ENCODE measurements around the gene OSBPL5. TPM values are rescaled to one million over a fixed set of nuclear protein-coding genes. Genes with fewer than 3 reads are reported as not detected.

The OSBPL5 gene
- total RNA-seq, 4 donors from 2014 or later = 37.3 to 211 (median 105) TPM

- Histone ChIP-seq H3K9me3 (no peaks in the 10 kb centered on the region), H3K27me3 (peaks cover 15% of the 10 kb centered on the region), H3K4me3 (no peak overlapping the region), H3K27ac (no peak overlapping the region), H3K4me1 (no peaks in the 10 kb centered on the region), H3K36me3 (no peaks in the 10 kb centered on the region)
- 69 to 75% methylated on average over 4 to 11 of the region's 12 CpGs for WGBS, 2 donors (ENCODE audit: low coverage in 1 of 2)
- no peak for DNase-seq
- intact Hi-C loops (cut with DNase I; ENCODE audit: low total_unique reads) (no loop called here), in situ Hi-C loops (cut with MboI; ENCODE audit: low pct_ligation_motif_present in 1 of 4, low pct_unique_long_range_greater_than_20kb in 1 of 4, low sequenced_read_pairs in 3 of 4) (no loop called here)
- no peak for TF ChIP-seq POLR2A (IDR thresholded peaks at IDR 0.05)
- no peak for TF ChIP-seq CTCF (IDR thresholded peaks at IDR 0.05)
- TF ChIP-seq EP300 (IDR thresholded peaks at IDR 0.05; ENCODE audit: low read depth) = no peak
- no peak for TF ChIP-seq POLR2AphosphoS5 (IDR thresholded peaks at IDR 0.05)
These were observed 29.1 kb upstream of the OSBPL5 start for GRCh38 chr11:3194016-3194816.

- Histone ChIP-seq H3K4me1 (no peaks in the 10 kb centered on the region), H3K27me3 (peaks cover 15% of the 10 kb centered on the region), H3K27ac (no peak overlapping the region), H3K36me3 (no peaks in the 10 kb centered on the region), H3K4me3 (no peak overlapping the region), H3K9me3 (no peaks in the 10 kb centered on the region)
- intact Hi-C loops (cut with DNase I; ENCODE audit: low total_unique reads) = no loop called here
- TF ChIP-seq CTCF (IDR thresholded peaks at IDR 0.05) (no peak), EP300 (IDR thresholded peaks at IDR 0.05; ENCODE audit: low read depth) (no peak), POLR2AphosphoS5 (IDR thresholded peaks at IDR 0.05) (no peak), POLR2A (IDR thresholded peaks at IDR 0.05) (no peak)
- 78 to 80% methylated on average over 7 to 19 of the region's 19 CpGs for WGBS, 2 donors (ENCODE audit: low coverage in 1 of 2)
- DNase-seq = peak; percentile 4
- in situ Hi-C loops (cut with MboI; ENCODE audit: low pct_ligation_motif_present in 1 of 4, low pct_unique_long_range_greater_than_20kb in 1 of 4, low sequenced_read_pairs in 3 of 4) = no loop called here
These were observed 28.4 kb upstream of the OSBPL5 start for GRCh38 chr11:3193373-3194015.

GRCh38 chr11:3192511-3193372, 27.6 kb upstream of the OSBPL5 start:
- in situ Hi-C loops (cut with MboI; ENCODE audit: low pct_ligation_motif_present in 1 of 4, low pct_unique_long_range_greater_than_20kb in 1 of 4, low sequenced_read_pairs in 3 of 4) = no loop called here
- no peaks in the 10 kb centered on the region for H3K36me3 ChIP-seq
- intact Hi-C loops (cut with DNase I; ENCODE audit: low total_unique reads) = no loop called here
- H3K4me1 ChIP-seq = no peaks in the 10 kb centered on the region
- H3K4me3 ChIP-seq = no peak overlapping the region
- peak; percentile 4 for DNase-seq
- no peak overlapping the region for H3K27ac ChIP-seq
- H3K9me3 ChIP-seq = no peaks in the 10 kb centered on the region
- TF ChIP-seq CTCF (IDR thresholded peaks at IDR 0.05) (no peak), EP300 (IDR thresholded peaks at IDR 0.05; ENCODE audit: low read depth) (no peak), POLR2A (IDR thresholded peaks at IDR 0.05) (no peak), POLR2AphosphoS5 (IDR thresholded peaks at IDR 0.05) (no peak)
- 70% methylated on average over 14 of the region's 14 CpGs; no CpG with 5 or more reads in 1 of the 2 donors for WGBS, 2 donors (ENCODE audit: low coverage in 1 of 2)
- peaks cover 8% of the 10 kb centered on the region for H3K27me3 ChIP-seq
